Measurements from ENCODE around the gene TRAF7.

- no peak for TF ChIP-seq CTCF (IDR thresholded peaks at IDR 0.05)
- TF ChIP-seq EP300 (IDR thresholded peaks at IDR 0.05), result no peak
- TF ChIP-seq POLR2A (IDR thresholded peaks at IDR 0.05), result no peak
These were observed 22.0 kb downstream of the TRAF7 start for GRCh38 chr16:2177561-2177960.

All from upper lobe of left lung (tissue), 4 donors.